Body of pancreas (tissue), 4 donors: ENCODE measurements around the gene ADRA1B. TPM values are rescaled to one million over a fixed set of nuclear protein-coding genes. Genes with fewer than 3 reads are reported as not detected.

Experiments used
- ATAC-seq: fragments of 150-250 bp; one replicate; pipeline ENCODE4 v1.9.1; 2016
- DNase-seq, 4 donors: peaks; one replicate each; pipeline ENCODE4 v3.0.0-alpha.2; 2019
- H3K27ac ChIP-seq, 4 donors: fragments of 200-600 bp; sonication (generic); 1 replicate in 3 of 4; 2 replicates in 1 of 4; pipeline versions ENCODE4 v1.5.1 to v1.6.1; 2016 to 2019; ENCODE audit warnings: mild to moderate bottlenecking in 1 of 4, mixed read lengths in 1 of 4, moderate library complexity in 1 of 4
- H3K27me3 ChIP-seq, 2 donors: fragments of 200-600 bp; sonication (generic); one replicate each; pipeline ENCODE4 v1.6.0; 2016; ENCODE audit warnings: mild to moderate bottlenecking in 1 of 2
- H3K36me3 ChIP-seq, 2 donors: fragments of 200-600 bp; sonication (generic); replicated peaks in 1 of 2; 2 replicates each; pipeline ENCODE4 v1.5.1; 2016; ENCODE audit warnings: low read depth in 2 of 2; ENCODE audit not compliant: insufficient read depth in 1 of 2
- H3K4me1 ChIP-seq: fragments of 200-600 bp; sonication (generic); one replicate; pipeline ENCODE4 v1.6.0; 2016
- H3K4me3 ChIP-seq, 2 donors: fragments of 200-600 bp; sonication (generic); 1 replicate in 1 of 2; 2 replicates in 1 of 2; pipeline ENCODE4 v1.5.1; 2016 to 2019
- H3K9me3 ChIP-seq, 3 donors: fragments of 200-600 bp; sonication (generic); 1 replicate in 2 of 3; 2 replicates in 1 of 3; pipeline ENCODE4 v1.5.1; 2016
- CTCF ChIP-seq, 7 experiments: fragments of 450-650 bp in 4 of 7; fragments of 200-600 bp in 3 of 7; sonication (generic) in 3 of 7; IDR thresholded peaks; one replicate each; pipeline ENCODE4 v1.5.1; 2016 to 2019; ENCODE audit warnings: antibody characterized with exemption in 7 of 7
- POLR2A ChIP-seq, 3 donors: fragments of 450-650 bp; IDR thresholded peaks; one replicate each; pipeline ENCODE4 v1.6.1; 2016; ENCODE audit warnings: antibody characterized with exemption in 3 of 3, mild to moderate bottlenecking in 2 of 3
- WGBS, 2 donors: methylation state at CpG; one replicate each; pipeline ENCODE4 v1.1.5; 2017; 5-methylcytosine and 5-hydroxymethylcytosine counted together
- intact Hi-C: fragments of 100-400 bp; cut with DNase I; formaldehyde crosslinking; loops from one replicate; pipeline ENCODE4 v1.15.1; 2023
- total RNA-seq, 2 donors: library from RNA; depleted of rRNA; stranded (reverse); fragments of >200 nt; gene quantifications; one replicate each; pipeline ENCODE4 v1.1.0, GENCODE V29; 2016

ADRA1B gene
- total RNA-seq, 2 donors from 2014 or later: 0.26 to 4.0 TPM

DNA sequence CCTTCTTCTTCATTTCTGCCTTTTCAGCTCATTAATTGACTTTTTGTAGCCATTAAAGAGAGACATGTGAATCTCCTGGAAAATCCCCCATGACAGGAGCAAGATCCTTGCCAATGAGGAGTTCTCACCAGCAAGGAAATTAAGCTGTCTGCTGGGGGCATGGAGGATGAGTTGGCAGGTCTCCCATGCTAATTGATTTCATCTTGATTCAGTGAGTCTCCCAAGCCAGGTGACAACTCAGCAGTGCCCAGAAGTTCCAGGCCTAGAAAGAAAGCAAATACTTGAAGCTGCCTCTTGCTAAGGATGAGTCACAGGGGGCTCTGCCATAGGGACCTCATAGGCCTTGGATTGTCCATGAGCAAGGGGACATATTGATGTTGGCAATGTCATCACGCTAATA is 30.0 kb upstream of the ADRA1B start:
- intact Hi-C loops: no loop called here
- WGBS, 2 donors: 82 to 83% methylated on average over 1 of the region's 1 CpG
- no peaks in the 10 kb centered on the region for H3K9me3 ChIP-seq

DNA sequence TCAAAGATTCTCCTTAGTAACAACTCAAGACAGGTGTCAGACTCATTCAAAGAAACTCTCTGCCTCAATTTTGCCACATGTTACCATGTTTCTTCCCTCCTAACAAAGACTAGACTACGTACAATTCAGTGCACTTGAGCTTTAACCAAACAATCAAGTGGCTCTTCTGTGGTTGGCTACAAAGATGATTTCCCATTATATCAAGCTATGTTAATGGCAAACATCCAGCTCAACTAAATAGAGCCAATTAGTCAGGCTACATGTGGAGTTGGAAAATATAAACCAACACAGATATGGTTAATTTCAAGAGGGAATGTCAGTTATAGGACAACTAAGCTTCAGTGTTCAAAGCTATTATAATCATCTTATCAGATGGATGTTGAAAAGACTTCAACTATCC is 29.2 kb upstream of the ADRA1B start:
- intact Hi-C loops: no loop called here
- TF ChIP-seq CTCF (IDR thresholded peaks at IDR 0.05): no peak
- no peak for TF ChIP-seq POLR2A (IDR thresholded peaks at IDR 0.05)

More for the DNA sequence above, 30.0 kb upstream of the ADRA1B start:
- DNase-seq: no peak
- H3K36me3 ChIP-seq: no peaks in the 10 kb centered on the region
- no peaks in the 10 kb centered on the region for H3K4me1 ChIP-seq
- ATAC-seq: no peak
- H3K27me3 ChIP-seq: no peaks in the 10 kb centered on the region
- no peak for TF ChIP-seq POLR2A (IDR thresholded peaks at IDR 0.05)
- TF ChIP-seq CTCF (IDR thresholded peaks at IDR 0.05): no peak
- no peak overlapping the region for H3K4me3 ChIP-seq
- no peak overlapping the region for H3K27ac ChIP-seq

DNA sequence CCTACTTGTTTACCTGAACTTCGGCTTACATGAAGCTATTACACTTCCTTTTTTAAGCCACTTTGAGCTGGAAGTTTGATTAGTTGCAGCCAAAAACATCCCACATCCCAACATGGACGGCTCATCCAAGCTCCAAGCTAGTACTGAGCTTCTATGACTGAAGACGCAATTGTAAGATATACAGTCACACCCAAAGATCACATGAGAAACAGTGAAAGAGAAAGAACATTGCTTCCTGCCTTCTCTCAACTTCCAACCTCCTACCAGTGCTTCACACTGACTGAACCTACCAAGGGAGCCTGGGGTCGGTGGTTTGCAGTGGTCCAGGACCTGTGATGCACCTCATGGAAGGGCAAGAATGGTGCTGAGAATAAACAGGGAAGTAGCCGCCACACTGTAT is 27.4 kb upstream of the ADRA1B start:
- Histone ChIP-seq H3K4me3 (no peak overlapping the region), H3K9me3 (no peaks in the 10 kb centered on the region), H3K36me3 (no peaks in the 10 kb centered on the region), H3K27ac (no peak overlapping the region), H3K4me1 (no peaks in the 10 kb centered on the region), H3K27me3 (no peaks in the 10 kb centered on the region)
- no peak for DNase-seq
- 63 to 68% methylated on average over 5 of the region's 5 CpGs for WGBS, 2 donors
- TF ChIP-seq CTCF (IDR thresholded peaks at IDR 0.05): no peak
- no peak for TF ChIP-seq POLR2A (IDR thresholded peaks at IDR 0.05)
- intact Hi-C loops: no loop called here
- no peak for ATAC-seq

More for the DNA sequence above, 29.2 kb upstream of the ADRA1B start:
- H3K4me3 ChIP-seq: no peak overlapping the region
- no peaks in the 10 kb centered on the region for H3K4me1 ChIP-seq
- H3K27me3 ChIP-seq: no peaks in the 10 kb centered on the region
- H3K36me3 ChIP-seq: no peaks in the 10 kb centered on the region
- no peak overlapping the region for H3K27ac ChIP-seq
- no peaks in the 10 kb centered on the region for H3K9me3 ChIP-seq
- ATAC-seq (no peak), DNase-seq (no peak)
- WGBS, 2 donors: 54 to 61% methylated on average over 1 of the region's 1 CpG

DNA sequence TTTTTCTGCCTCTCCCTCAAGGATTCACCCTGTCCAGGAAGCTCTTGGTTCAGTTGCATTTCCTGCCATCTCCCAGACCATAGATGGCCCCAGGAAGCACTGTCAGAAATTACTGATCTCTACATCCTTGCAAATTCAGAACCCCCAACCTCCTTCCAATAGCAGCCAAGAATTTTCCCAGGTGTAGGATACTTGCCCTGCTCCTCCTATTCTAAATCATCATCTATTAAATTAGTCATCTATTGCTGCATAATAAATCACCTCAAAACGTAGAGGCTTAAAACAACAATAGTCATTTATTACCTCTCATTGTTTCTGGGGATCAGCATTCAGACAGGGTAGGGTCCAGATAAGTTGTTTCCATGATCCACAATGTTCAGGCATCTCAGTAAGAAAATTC is 26.1 kb upstream of the ADRA1B start:
- H3K27me3 ChIP-seq: no peaks in the 10 kb centered on the region
- H3K27ac ChIP-seq: no peak overlapping the region
- DNase-seq: no peak
- no peaks in the 10 kb centered on the region for H3K4me1 ChIP-seq
- TF ChIP-seq POLR2A (IDR thresholded peaks at IDR 0.05) (no peak), CTCF (IDR thresholded peaks at IDR 0.05) (no peak)
- intact Hi-C loops: no loop called here
- H3K36me3 ChIP-seq: no peaks in the 10 kb centered on the region
- ATAC-seq: no peak
- WGBS, 2 donors: 13 to 15% methylated on average over 1 of the region's 1 CpG
- no peak overlapping the region for H3K4me3 ChIP-seq
- no peaks in the 10 kb centered on the region for H3K9me3 ChIP-seq

- H3K36me3 ChIP-seq: no peaks in the 10 kb centered on the region
- no peaks in the 10 kb centered on the region for H3K9me3 ChIP-seq
- H3K27me3 ChIP-seq: no peaks in the 10 kb centered on the region
- ATAC-seq (no peak), DNase-seq (no peak)
- 70 to 73% methylated on average over 5 of the region's 5 CpGs for WGBS, 2 donors
- no peaks in the 10 kb centered on the region for H3K4me1 ChIP-seq
- intact Hi-C loops: no loop called here
- no peak overlapping the region for H3K27ac ChIP-seq
- H3K4me3 ChIP-seq: no peak overlapping the region
- TF ChIP-seq POLR2A (IDR thresholded peaks at IDR 0.05): no peak
Observed at GRCh38 chr5:159891371-159891770, 24.9 kb upstream of the ADRA1B start.
